Measurements from ENCODE around the gene NEK4.

DNA sequence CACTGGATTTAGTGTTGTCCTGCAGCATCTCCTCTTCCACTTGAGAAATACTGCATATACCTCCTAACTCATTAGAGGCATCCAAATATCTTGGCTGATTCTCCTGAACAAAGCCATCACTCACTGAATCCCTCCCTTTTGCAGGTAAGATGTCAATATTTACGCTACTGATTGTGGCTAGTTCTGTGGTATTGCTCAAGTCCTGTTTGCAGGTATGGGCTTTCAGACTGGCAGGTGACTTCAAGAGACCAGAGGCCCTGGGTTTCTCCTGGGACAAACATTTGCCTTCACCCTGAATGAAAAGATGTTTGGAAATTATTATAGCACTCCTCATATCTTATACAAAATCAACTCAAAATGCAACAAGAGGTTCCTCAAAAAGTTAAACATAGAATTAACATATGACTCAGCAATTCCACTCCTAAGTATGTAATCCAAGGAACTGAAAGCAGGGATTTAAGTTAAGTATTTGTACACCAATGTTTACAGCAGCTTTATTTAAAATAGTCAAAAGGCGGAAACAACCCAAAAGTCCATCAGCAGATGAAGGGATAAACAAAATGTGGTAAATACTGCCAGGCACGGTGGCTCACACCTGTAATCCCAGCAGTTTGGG is 18.6 kb downstream of the NEK4 start:
- TF ChIP-seq, protein P1, sequence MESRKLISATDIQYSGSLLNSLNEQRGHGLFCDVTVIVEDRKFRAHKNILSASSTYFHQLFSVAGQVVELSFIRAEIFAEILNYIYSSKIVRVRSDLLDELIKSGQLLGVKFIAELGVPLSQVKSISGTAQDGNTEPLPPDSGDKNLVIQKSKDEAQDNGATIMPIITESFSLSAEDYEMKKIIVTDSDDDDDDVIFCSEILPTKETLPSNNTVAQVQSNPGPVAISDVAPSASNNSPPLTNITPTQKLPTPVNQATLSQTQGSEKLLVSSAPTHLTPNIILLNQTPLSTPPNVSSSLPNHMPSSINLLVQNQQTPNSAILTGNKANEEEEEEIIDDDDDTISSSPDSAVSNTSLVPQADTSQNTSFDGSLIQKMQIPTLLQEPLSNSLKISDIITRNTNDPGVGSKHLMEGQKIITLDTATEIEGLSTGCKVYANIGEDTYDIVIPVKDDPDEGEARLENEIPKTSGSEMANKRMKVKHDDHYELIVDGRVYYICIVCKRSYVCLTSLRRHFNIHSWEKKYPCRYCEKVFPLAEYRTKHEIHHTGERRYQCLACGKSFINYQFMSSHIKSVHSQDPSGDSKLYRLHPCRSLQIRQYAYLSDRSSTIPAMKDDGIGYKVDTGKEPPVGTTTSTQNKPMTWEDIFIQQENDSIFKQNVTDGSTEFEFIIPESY (IDR thresholded peaks at IDR 0.05; ENCODE audit: extremely low read depth, insufficient replicate concordance, low read length), result no peak
- TF ChIP-seq RAD21 (IDR thresholded peaks at IDR 0.05; ENCODE audit: low read depth) (no peak), POLR2A (IDR thresholded peaks at IDR 0.05; ENCODE audit: borderline replicate concordance, extremely low read depth, insufficient read depth, insufficient read length) (no peak), EZH2phosphoT487 (IDR thresholded peaks at IDR 0.05; ENCODE audit: borderline replicate concordance) (no peak), TCF7L2 (IDR thresholded peaks at IDR 0.05; ENCODE audit: borderline replicate concordance, extremely low read depth, insufficient read depth, insufficient read length) (no peak), EGR1 (IDR thresholded peaks at IDR 0.05; ENCODE audit: low read depth) (no peak), POLR2AphosphoS5 (IDR thresholded peaks at IDR 0.05; ENCODE audit: low read depth, low read length) (no peak), JUND (IDR thresholded peaks at IDR 0.05) (no peak), CEBPB (IDR thresholded peaks at IDR 0.05; ENCODE audit: low read depth) (no peak)
- TF ChIP-seq, protein P2, sequence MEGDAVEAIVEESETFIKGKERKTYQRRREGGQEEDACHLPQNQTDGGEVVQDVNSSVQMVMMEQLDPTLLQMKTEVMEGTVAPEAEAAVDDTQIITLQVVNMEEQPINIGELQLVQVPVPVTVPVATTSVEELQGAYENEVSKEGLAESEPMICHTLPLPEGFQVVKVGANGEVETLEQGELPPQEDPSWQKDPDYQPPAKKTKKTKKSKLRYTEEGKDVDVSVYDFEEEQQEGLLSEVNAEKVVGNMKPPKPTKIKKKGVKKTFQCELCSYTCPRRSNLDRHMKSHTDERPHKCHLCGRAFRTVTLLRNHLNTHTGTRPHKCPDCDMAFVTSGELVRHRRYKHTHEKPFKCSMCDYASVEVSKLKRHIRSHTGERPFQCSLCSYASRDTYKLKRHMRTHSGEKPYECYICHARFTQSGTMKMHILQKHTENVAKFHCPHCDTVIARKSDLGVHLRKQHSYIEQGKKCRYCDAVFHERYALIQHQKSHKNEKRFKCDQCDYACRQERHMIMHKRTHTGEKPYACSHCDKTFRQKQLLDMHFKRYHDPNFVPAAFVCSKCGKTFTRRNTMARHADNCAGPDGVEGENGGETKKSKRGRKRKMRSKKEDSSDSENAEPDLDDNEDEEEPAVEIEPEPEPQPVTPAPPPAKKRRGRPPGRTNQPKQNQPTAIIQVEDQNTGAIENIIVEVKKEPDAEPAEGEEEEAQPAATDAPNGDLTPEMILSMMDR (IDR thresholded peaks at IDR 0.05 in 2 of 3, conservative IDR thresholded peaks at IDR 0.05 in 1 of 3; ENCODE audit: borderline replicate concordance in 1 of 3, insufficient read depth in 1 of 3, low read depth in 2 of 3, low read length in 2 of 3), result no peak
- TF ChIP-seq, protein P3, sequence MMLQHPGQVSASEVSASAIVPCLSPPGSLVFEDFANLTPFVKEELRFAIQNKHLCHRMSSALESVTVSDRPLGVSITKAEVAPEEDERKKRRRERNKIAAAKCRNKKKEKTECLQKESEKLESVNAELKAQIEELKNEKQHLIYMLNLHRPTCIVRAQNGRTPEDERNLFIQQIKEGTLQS (IDR thresholded peaks at IDR 0.05), result no peak
- TF ChIP-seq, protein P4, sequence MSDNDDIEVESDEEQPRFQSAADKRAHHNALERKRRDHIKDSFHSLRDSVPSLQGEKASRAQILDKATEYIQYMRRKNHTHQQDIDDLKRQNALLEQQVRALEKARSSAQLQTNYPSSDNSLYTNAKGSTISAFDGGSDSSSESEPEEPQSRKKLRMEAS (IDR thresholded peaks at IDR 0.05), result no peak
- TF ChIP-seq, protein P5, sequence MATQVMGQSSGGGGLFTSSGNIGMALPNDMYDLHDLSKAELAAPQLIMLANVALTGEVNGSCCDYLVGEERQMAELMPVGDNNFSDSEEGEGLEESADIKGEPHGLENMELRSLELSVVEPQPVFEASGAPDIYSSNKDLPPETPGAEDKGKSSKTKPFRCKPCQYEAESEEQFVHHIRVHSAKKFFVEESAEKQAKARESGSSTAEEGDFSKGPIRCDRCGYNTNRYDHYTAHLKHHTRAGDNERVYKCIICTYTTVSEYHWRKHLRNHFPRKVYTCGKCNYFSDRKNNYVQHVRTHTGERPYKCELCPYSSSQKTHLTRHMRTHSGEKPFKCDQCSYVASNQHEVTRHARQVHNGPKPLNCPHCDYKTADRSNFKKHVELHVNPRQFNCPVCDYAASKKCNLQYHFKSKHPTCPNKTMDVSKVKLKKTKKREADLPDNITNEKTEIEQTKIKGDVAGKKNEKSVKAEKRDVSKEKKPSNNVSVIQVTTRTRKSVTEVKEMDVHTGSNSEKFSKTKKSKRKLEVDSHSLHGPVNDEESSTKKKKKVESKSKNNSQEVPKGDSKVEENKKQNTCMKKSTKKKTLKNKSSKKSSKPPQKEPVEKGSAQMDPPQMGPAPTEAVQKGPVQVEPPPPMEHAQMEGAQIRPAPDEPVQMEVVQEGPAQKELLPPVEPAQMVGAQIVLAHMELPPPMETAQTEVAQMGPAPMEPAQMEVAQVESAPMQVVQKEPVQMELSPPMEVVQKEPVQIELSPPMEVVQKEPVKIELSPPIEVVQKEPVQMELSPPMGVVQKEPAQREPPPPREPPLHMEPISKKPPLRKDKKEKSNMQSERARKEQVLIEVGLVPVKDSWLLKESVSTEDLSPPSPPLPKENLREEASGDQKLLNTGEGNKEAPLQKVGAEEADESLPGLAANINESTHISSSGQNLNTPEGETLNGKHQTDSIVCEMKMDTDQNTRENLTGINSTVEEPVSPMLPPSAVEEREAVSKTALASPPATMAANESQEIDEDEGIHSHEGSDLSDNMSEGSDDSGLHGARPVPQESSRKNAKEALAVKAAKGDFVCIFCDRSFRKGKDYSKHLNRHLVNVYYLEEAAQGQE (IDR thresholded peaks at IDR 0.05; ENCODE audit: low read depth), result no peak
